Chondrocyte (in vitro differentiated cells): Measurements from ENCODE around the gene ANKRD52. TPM values are rescaled to one million over a fixed set of nuclear protein-coding genes. Genes with fewer than 3 reads are reported as not detected.

Source experiments
- DNase-seq: peaks from one replicate; pipeline ENCODE4 v3.0.0; 2021; ENCODE audit warnings: mixed read lengths, low spot score
- H3K27ac Mint-ChIP-seq: one replicate; pipeline ENCODE4 v1.8.0; 2021; ENCODE audit warnings: mild to moderate bottlenecking, moderate library complexity, mixed read lengths; ENCODE audit not compliant: unreplicated experiment
- H3K27me3 Mint-ChIP-seq: 2 replicates; pipeline ENCODE4 v1.8.0; 2021; ENCODE audit warnings: low read depth, mixed read lengths
- H3K36me3 Mint-ChIP-seq: 2 replicates; pipeline ENCODE4 v1.8.0; 2021; ENCODE audit warnings: low read depth, mixed read lengths
- H3K4me1 Mint-ChIP-seq: 2 replicates; pipeline ENCODE4 v1.8.0; 2021; ENCODE audit warnings: low read depth, mild to moderate bottlenecking, mixed read lengths
- H3K4me3 Mint-ChIP-seq: one replicate; pipeline ENCODE4 v1.8.0; 2021; ENCODE audit warnings: mild to moderate bottlenecking, moderate library complexity, mixed read lengths; ENCODE audit not compliant: unreplicated experiment
- H3K9me3 Mint-ChIP-seq: 2 replicates; pipeline ENCODE4 v1.8.0; 2021; ENCODE audit warnings: low read depth, mixed read lengths
- CTCF ChIP-seq: fragments of 200-600 bp; sonication (generic); IDR thresholded peaks from 2 replicates; pipeline ENCODE4 v1.5.0; 2021; ENCODE audit warnings: antibody characterized with exemption, mild to moderate bottlenecking, moderate library complexity
- total RNA-seq: library from RNA; stranded (reverse); gene quantifications from 3 replicates; pipeline ENCODE4 v1.2.1, GENCODE V29; 2021

ANKRD52 gene
- total RNA-seq, 1 donor from 2014 or later: 106 TPM

DNA sequence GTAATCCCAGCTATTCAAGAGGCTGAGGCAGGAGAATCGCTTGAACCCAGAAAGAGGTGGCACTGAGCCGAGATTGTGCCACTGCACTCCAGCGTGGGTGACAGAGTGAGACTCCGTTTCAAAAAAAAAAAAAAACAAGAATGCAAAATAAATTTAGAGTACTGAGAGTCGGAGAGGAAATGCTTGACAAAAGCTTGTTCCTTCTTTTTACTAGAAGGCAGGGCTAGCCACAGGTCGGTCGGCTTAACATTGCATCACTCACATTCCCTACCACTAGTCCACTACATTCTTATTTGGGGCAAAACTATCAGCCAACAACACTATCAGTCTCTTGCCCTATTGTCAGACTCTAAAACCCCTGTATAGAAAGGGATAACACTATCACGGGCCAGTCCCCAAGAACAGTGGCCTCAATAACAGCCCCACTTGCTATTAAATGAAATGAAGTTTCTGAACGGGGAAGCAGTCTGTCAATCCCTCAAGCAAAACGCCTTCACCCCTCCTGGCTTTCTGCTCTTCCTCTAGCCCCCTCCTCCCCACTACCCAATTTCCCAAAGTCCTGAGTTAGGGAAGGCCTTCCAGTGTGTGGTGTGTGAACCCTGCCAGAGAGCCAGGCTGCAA is 37.5 kb downstream of the ANKRD52 start:
- Mint-ChIP-seq H3K27me3 (no peaks in the 10 kb centered on the region), H3K4me3 (peak overlapping the region; percentile 99), H3K36me3 (peaks cover 4% of the 10 kb centered on the region), H3K27ac (peak overlapping the region; percentile 100), H3K4me1 (peaks cover 43% of the 10 kb centered on the region), H3K9me3 (no peaks in the 10 kb centered on the region)
- no peak for TF ChIP-seq CTCF
- DNase-seq: no peak

DNA sequence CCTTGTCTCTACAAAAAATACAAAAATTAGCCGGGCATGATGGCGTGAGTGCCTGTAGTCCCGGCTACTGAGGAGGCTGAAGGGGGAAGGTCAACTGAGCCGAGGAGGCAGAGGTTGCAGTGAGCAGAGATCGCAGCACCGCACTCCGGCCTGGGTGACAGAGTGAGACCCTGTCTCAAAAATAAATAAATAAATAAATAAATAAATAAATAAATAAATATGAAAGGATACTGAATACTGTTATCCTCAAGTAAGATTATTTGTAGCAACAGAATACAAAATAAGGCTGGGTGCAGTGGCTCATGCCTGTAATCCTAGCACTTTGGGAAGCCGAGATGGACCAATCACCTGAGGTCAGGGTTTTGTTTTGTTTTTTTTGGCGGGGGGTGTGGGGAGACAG is 38.3 kb downstream of the ANKRD52 start:
- DNase-seq: no peak
- peaks cover 9% of the 10 kb centered on the region for H3K36me3 Mint-ChIP-seq
- H3K4me1 Mint-ChIP-seq: peaks cover 38% of the 10 kb centered on the region
- no peak overlapping the region for H3K27ac Mint-ChIP-seq
- H3K27me3 Mint-ChIP-seq: no peaks in the 10 kb centered on the region
- no peaks in the 10 kb centered on the region for H3K9me3 Mint-ChIP-seq
- TF ChIP-seq CTCF: no peak
- H3K4me3 Mint-ChIP-seq: peak overlapping the region; percentile 99

- Mint-ChIP-seq H3K27me3 (no peaks in the 10 kb centered on the region), H3K27ac (peak overlapping the region; percentile 49), H3K4me3 (peak overlapping the region; percentile 7), H3K36me3 (peaks cover 26% of the 10 kb centered on the region), H3K4me1 (peaks cover 16% of the 10 kb centered on the region), H3K9me3 (no peaks in the 10 kb centered on the region)
- TF ChIP-seq CTCF: no peak
- DNase-seq: no peak
These were observed 41.7 kb downstream of the ANKRD52 start for GRCh38 chr12:56216461-56216860.

- H3K27me3 Mint-ChIP-seq: no peaks in the 10 kb centered on the region
- TF ChIP-seq CTCF: no peak
- peaks cover 6% of the 10 kb centered on the region for H3K4me1 Mint-ChIP-seq
- peaks cover 41% of the 10 kb centered on the region for H3K36me3 Mint-ChIP-seq
- no peak overlapping the region for H3K4me3 Mint-ChIP-seq
- H3K27ac Mint-ChIP-seq: no peak overlapping the region
- DNase-seq: no peak
- H3K9me3 Mint-ChIP-seq: no peaks in the 10 kb centered on the region
These were observed 44.3 kb downstream of the ANKRD52 start for GRCh38 chr12:56213878-56214277.

DNA sequence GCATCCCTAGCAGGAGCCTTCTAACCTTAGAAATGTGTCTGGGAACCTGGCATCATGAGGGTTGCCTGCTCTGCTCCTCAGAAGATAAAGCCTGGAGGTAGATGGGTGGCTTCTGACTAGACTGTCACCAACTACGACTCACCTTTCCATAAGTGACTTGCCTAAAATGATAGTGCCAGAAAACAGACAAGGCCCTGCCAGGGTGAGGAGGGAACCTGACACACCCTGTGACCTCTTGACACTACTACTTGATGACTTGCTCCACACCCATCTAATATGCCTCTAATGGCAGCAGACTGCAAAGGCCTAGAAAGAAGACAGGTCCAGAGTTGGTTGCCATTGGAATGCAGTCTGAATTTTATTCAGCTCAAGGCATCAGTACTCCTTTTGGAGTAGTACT is 45.8 kb downstream of the ANKRD52 start:
- no peak for DNase-seq
- Mint-ChIP-seq H3K4me3 (no peak overlapping the region), H3K9me3 (no peaks in the 10 kb centered on the region), H3K4me1 (peaks cover 6% of the 10 kb centered on the region), H3K27ac (no peak overlapping the region), H3K36me3 (peaks cover 47% of the 10 kb centered on the region), H3K27me3 (no peaks in the 10 kb centered on the region)
- TF ChIP-seq CTCF: no peak
